Immature natural killer cell (primary cell): ENCODE measurements around the gene PALD1. TPM values are rescaled to one million over a fixed set of nuclear protein-coding genes. Genes with fewer than 3 reads are reported as not detected.
"Not testable (repeated sequence)": the region's sequence is repeated elsewhere in the genome, so short reads cannot be mapped to it uniquely, and the experiment has no call there.

Source experiments
- DNase-seq, 3 donors: peaks; one replicate each; pipeline ENCODE4 v3.0.0; 2022; ENCODE audit warnings: mixed read lengths in 1 of 3
- H3K27ac Mint-ChIP-seq, 6 donors: one replicate each; pipeline ENCODE4 v1.8.0; 2020; ENCODE audit warnings: mixed read lengths in 6 of 6, mild to moderate bottlenecking in 5 of 6, inconsistent platforms in 4 of 6, moderate library complexity in 3 of 6
- H3K27me3 Mint-ChIP-seq, 3 donors: one replicate each; pipeline ENCODE4 v1.8.0; 2020 to 2021; ENCODE audit warnings: low read depth in 3 of 3, mild to moderate bottlenecking in 3 of 3, mixed read lengths in 3 of 3, moderate library complexity in 3 of 3, inconsistent platforms in 1 of 3
- H3K36me3 Mint-ChIP-seq, 3 donors: one replicate each; pipeline ENCODE4 v1.8.0; 2020; ENCODE audit warnings: mixed read lengths in 3 of 3, inconsistent platforms in 2 of 3, mild to moderate bottlenecking in 2 of 3
- H3K4me1 Mint-ChIP-seq, 2 donors: one replicate each; pipeline ENCODE4 v1.8.0; 2020; ENCODE audit warnings: inconsistent platforms in 2 of 2, mild to moderate bottlenecking in 2 of 2, mixed read lengths in 2 of 2, moderate library complexity in 1 of 2
- H3K4me3 Mint-ChIP-seq, 5 donors: one replicate each; pipeline ENCODE4 v1.8.0; 2020; ENCODE audit warnings: mild to moderate bottlenecking in 5 of 5, mixed read lengths in 5 of 5, inconsistent platforms in 3 of 5, moderate library complexity in 3 of 5
- H3K9me3 Mint-ChIP-seq, 6 donors: one replicate each; pipeline ENCODE4 v1.8.0; 2020; ENCODE audit warnings: mild to moderate bottlenecking in 6 of 6, mixed read lengths in 6 of 6, inconsistent platforms in 4 of 6, moderate library complexity in 3 of 6
- polyA plus RNA-seq, 3 donors: library from polyadenylated mRNA; unstranded; fragments of 300-500 nt; fragmentation: Illumina TruSeq; gene quantifications; one replicate each; pipeline ENCODE4 v1.2.3, GENCODE V29; 2021

PALD1 gene
- polyA plus RNA-seq, 3 donors from 2014 or later = 0.12 to 2.2 (median 0.14) TPM

DNA sequence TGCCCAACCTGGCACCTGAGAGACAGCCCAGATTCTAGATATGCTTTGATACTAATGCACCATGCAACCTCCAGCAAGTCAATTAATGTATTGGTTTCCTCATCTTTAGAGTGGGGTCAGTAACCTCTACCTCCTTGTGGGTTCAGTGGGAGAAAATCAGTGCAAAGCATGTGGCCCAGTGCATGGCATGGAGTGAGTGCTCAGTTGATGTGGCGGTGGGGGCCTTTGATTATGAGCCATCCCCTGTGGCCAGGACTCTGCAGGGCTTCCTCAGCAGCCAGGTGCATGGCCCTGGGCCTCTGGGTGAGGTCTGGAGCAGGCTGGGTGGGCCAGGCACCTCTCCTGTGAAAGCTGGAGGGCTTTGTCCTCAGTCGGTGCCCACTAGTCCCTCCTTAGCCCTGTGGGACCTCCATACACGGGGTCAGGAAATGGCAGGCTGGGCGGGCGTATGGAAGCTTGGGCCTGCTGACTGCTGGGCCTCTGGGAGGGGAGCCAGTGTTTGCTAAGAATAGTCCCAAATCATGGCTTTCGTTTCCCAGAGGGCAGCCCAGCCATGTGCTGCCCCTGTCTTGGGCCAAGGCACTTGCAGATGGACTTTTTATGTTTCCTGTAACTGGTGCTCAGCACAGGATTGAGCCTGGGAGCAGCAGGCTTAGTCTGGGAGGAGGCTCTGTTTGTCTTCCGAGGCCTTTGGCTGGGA lies 3.4 kb downstream of the PALD1 start:
- Mint-ChIP-seq H3K27me3 (peaks cover 2 to 12% (median 4%) of the 10 kb centered on the region in 3 donors), H3K9me3 (no peaks in the 10 kb centered on the region), H3K27ac (no peak overlapping the region), H3K4me3 (no peak overlapping the region), H3K4me1 (peaks cover 28 to 30% of the 10 kb centered on the region in 2 donors), H3K36me3 (no peaks in the 10 kb centered on the region)
- DNase-seq = no peak

GRCh38 chr10:70482982-70483760 lies 4.6 kb downstream of the PALD1 start:
- H3K27ac Mint-ChIP-seq = no peak overlapping the region
- DNase-seq = no peak

DNA sequence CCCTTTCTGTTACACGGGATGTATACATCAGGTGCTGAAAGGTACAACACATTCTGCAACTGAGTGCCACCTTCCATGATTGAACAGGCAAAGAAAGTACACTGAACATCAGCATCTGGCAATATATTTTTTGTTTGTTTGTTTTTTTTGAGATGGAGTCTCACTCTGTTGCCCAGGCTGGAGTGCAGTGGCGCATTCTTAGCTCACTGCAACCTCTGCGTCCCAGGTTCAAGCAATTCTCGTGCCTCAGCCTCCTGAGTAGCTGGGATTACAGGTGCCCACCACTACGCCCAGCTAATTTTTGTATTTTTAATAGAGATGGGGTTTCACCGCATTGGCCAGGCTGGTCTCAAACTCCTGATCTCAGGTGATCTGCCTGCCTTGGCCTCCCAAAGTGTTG lies 5.3 kb downstream of the PALD1 start:
- peaks cover 20 to 21% of the 10 kb centered on the region in 2 donors for H3K4me1 Mint-ChIP-seq
- not testable (repeated sequence) for H3K36me3 Mint-ChIP-seq, H3K4me3 Mint-ChIP-seq, H3K27ac Mint-ChIP-seq, DNase-seq, H3K9me3 Mint-ChIP-seq
- peaks cover 0 to 12% (median 4%) of the 10 kb centered on the region in 3 donors for H3K27me3 Mint-ChIP-seq

More at GRCh38 chr10:70482982-70483760, 4.6 kb downstream of the PALD1 start:
- Mint-ChIP-seq H3K4me3 (no peak overlapping the region), H3K9me3 (no peaks in the 10 kb centered on the region), H3K36me3 (no peaks in the 10 kb centered on the region), H3K4me1 (peaks cover 20 to 21% of the 10 kb centered on the region in 2 donors), H3K27me3 (peaks cover 0 to 12% (median 2%) of the 10 kb centered on the region in 3 donors)

DNA sequence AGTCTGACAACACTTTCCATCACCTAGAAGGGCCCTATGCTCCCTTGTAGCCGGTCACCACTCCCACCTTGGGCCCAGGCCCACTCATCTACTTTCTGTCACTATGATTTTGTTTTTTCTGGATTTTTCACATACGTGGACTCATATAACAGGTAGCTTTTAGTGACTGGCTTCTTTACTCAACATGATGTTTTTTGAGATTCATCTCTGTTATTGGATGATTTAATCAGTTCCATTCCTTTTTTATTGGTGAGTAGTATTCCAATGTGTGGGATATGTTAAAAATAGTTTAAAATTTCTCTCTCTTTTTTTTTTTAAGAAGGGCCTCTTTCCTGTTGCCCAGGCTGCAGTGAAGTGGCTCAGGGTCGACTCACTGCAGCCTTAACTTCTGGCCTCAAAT lies 9.3 kb downstream of the PALD1 start:
- Mint-ChIP-seq H3K27ac (no peak overlapping the region), H3K4me1 (no peaks in the 10 kb centered on the region), H3K4me3 (no peak overlapping the region), H3K9me3 (no peaks in the 10 kb centered on the region), H3K36me3 (no peaks in the 10 kb centered on the region), H3K27me3 (peaks cover 0 to 3% (median 3%) of the 10 kb centered on the region in 3 donors)
- DNase-seq = no peak

GRCh38 chr10:70490142-70490541 lies 11.6 kb downstream of the PALD1 start:
- Mint-ChIP-seq H3K4me1 (peaks cover 23% of the 10 kb centered on the region in 2 donors), H3K4me3 (no peak overlapping the region), H3K27me3 (peaks cover 0 to 3% (median 1%) of the 10 kb centered on the region in 3 donors), H3K36me3 (no peaks in the 10 kb centered on the region), H3K27ac (no peak overlapping the region), H3K9me3 (no peaks in the 10 kb centered on the region)
- no peak for DNase-seq

GRCh38 chr10:70491614-70492013 lies 13.0 kb downstream of the PALD1 start:
- Mint-ChIP-seq H3K36me3 (no peaks in the 10 kb centered on the region), H3K4me3 (no peak overlapping the region), H3K4me1 (peaks cover 30 to 33% of the 10 kb centered on the region in 2 donors), H3K9me3 (no peaks in the 10 kb centered on the region), H3K27ac (peak overlapping the region in 1 of 6 donors; percentile 64), H3K27me3 (peaks cover 0 to 4% (median 4%) of the 10 kb centered on the region in 3 donors)
- DNase-seq = no peak

GRCh38 chr10:70492786-70493659 lies 14.5 kb downstream of the PALD1 start:
- Mint-ChIP-seq H3K27me3 (peaks cover 1 to 5% (median 4%) of the 10 kb centered on the region in 3 donors), H3K27ac (peak overlapping the region; percentile 8 to 85 (median 75)), H3K4me3 (peak overlapping the region; percentile 23 to 77 (median 67)), H3K4me1 (peaks cover 30 to 33% of the 10 kb centered on the region in 2 donors), H3K36me3 (no peaks in the 10 kb centered on the region), H3K9me3 (no peaks in the 10 kb centered on the region)
- DNase-seq = peak; percentile 20 to 30 (median 28)

DNA sequence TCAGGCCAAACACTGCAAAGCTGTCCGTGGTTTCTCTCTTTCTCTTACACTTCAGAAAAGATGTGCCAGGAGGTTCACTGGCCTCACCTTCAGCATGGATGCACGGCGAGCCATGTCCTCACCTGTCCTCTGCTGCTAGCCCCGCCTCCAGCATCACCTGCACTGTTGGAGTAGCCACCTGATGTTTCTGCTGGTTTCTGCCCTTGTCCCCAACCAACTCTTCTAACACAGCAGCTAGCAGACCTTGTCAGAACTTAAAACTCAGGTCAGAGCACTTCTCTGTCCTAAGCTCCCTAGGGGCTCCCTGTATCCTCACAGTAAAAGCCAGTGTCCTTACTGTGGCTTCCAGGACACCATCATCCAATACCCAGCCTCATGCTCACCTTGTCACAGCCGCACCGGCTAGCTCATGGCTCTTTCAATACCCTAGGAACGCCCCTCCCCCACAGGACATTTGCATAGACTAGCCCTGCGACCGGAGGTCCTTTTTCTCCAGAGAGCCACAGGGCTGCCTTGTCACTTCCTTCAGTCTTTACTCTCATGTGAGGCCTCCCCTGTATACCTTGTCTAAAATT lies 15.2 kb downstream of the PALD1 start:
- no peaks in the 10 kb centered on the region for H3K9me3 Mint-ChIP-seq
- peak overlapping the region; percentile 23 to 77 (median 67) for H3K4me3 Mint-ChIP-seq
- H3K27me3 Mint-ChIP-seq = peaks cover 2 to 5% (median 3%) of the 10 kb centered on the region in 3 donors
- H3K36me3 Mint-ChIP-seq = no peaks in the 10 kb centered on the region
- peak in 2 of 3 donors; percentile 27 to 28 for DNase-seq
- H3K27ac Mint-ChIP-seq = peak overlapping the region; percentile 8 to 85 (median 75)
- H3K4me1 Mint-ChIP-seq = peaks cover 30 to 33% of the 10 kb centered on the region in 2 donors

GRCh38 chr10:70494536-70494935 lies 16.0 kb downstream of the PALD1 start:
- peak; percentile 31 to 47 (median 37) for DNase-seq
- Mint-ChIP-seq H3K9me3 (no peaks in the 10 kb centered on the region), H3K36me3 (no peaks in the 10 kb centered on the region), H3K4me1 (peaks cover 30 to 35% of the 10 kb centered on the region in 2 donors), H3K27ac (peak overlapping the region in 5 of 6 donors; percentile 51 to 86 (median 74)), H3K4me3 (peak overlapping the region; percentile 23 to 77 (median 67)), H3K27me3 (peaks cover 2 to 5% (median 3%) of the 10 kb centered on the region in 3 donors)

DNA sequence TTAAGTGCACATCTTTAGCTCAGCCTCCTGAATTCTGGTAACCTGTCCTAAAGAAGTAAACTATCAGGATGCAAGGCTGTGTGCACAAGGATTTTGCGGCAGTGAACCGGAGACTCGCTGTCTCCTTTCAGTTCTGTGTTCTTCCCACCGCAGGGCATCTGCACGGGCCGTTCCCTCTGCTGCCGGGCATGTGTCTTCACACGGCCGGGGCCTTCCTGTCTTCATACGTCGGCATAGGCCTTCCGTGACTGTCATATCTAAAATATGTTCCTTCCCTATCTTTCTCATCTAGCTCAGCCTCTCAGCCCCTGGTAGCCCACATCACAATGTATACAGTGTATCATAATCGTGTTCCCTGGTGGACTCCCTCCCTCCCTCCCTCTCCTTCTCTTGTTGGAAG lies 16.4 kb downstream of the PALD1 start:
- DNase-seq = peak in 2 of 3 donors; percentile 25 to 31
- Mint-ChIP-seq H3K9me3 (no peaks in the 10 kb centered on the region), H3K27me3 (peaks cover 2 to 5% (median 3%) of the 10 kb centered on the region in 3 donors), H3K27ac (peak overlapping the region in 5 of 6 donors; percentile 10 to 78 (median 56)), H3K4me3 (peak overlapping the region; percentile 23 to 77 (median 67)), H3K4me1 (peaks cover 35 to 39% of the 10 kb centered on the region in 2 donors), H3K36me3 (no peaks in the 10 kb centered on the region)

DNA sequence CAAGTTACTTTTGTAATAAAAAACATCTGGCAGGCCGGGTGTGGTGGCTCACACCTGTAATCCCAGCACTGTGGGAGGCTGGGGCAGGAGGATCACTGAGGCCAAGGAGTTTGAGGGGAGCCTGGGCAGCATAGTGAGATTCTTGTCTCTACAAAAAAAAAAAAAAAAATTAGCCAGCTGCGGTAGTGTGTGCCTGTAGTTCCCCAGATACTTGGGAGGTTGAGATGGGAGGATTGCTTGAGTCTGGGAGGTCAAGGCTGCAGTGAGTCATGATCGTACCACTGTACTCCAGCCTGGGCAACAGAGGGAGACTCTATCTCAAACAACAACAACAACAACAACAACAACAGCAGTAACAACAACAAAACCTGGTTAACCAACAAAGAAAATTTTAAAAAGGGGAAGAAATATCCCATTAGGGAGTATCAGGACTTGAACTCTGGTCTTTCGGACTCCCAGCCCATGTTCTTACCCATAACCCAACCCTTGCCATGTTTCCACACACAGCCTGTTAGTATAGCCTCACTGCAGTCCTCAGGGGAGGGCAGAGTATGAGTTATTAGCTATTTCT lies 17.2 kb downstream of the PALD1 start:
- Mint-ChIP-seq H3K9me3 (no peaks in the 10 kb centered on the region), H3K27me3 (peaks cover 2 to 5% (median 3%) of the 10 kb centered on the region in 3 donors), H3K36me3 (no peaks in the 10 kb centered on the region), H3K4me1 (peaks cover 43 to 47% of the 10 kb centered on the region in 2 donors), H3K4me3 (peak overlapping the region in 1 of 5 donors; percentile 68), H3K27ac (peak overlapping the region in 5 of 6 donors; percentile 44 to 74 (median 46))
- DNase-seq = no peak

- peak overlapping the region in 2 of 6 donors; percentile 46 to 74 for H3K27ac Mint-ChIP-seq
- DNase-seq = no peak
- H3K4me1 Mint-ChIP-seq = peaks cover 47 to 52% of the 10 kb centered on the region in 2 donors
- peaks cover 2 to 5% (median 3%) of the 10 kb centered on the region in 3 donors for H3K27me3 Mint-ChIP-seq
- H3K36me3 Mint-ChIP-seq = no peaks in the 10 kb centered on the region
- no peak overlapping the region for H3K4me3 Mint-ChIP-seq
- H3K9me3 Mint-ChIP-seq = no peaks in the 10 kb centered on the region
Observed at GRCh38 chr10:70496341-70497119, 18.0 kb downstream of the PALD1 start.
